DND-41 (cell line): ENCODE measurements around the gene DDX39A.

Experiments
- EZH2 ChIP-seq: IDR thresholded peaks from 3 replicates; pipeline ENCODE4 v1.6.1; 2012; ENCODE audit warnings: borderline replicate concordance, low read depth, mild to moderate bottlenecking, moderate library complexity, low read length, inconsistent platforms; ENCODE audit not compliant: severe bottlenecking
- TF ChIP-seq, protein P1 (sequence below): IDR thresholded peaks from 2 replicates; pipeline ENCODE4 v1.5.1; 2012; ENCODE audit warnings: borderline replicate concordance, low read length, moderate library complexity, mild to moderate bottlenecking; ENCODE audit not compliant: poor library complexity, severe bottlenecking; ENCODE audit errors: extremely low read depth

DNA sequence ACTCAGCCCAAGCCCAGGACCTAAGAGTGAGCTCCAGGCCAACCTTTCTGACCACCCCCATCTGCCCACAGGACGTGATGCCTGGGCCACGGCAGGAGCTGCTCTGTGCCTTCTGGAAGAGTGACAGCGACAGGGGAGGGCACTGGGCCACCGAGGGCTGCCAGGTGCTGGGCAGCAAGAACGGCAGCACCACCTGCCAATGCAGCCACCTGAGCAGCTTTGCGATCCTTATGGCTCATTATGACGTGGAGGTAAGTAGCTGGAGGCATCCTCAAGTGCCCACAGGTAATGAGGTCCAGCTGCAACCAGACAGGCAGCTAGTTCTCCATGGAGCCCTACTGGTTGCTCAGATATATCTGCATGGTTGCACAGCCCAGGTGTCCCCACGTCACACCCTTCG is 14.8 kb downstream of the DDX39A start:
- TF ChIP-seq, protein P1, sequence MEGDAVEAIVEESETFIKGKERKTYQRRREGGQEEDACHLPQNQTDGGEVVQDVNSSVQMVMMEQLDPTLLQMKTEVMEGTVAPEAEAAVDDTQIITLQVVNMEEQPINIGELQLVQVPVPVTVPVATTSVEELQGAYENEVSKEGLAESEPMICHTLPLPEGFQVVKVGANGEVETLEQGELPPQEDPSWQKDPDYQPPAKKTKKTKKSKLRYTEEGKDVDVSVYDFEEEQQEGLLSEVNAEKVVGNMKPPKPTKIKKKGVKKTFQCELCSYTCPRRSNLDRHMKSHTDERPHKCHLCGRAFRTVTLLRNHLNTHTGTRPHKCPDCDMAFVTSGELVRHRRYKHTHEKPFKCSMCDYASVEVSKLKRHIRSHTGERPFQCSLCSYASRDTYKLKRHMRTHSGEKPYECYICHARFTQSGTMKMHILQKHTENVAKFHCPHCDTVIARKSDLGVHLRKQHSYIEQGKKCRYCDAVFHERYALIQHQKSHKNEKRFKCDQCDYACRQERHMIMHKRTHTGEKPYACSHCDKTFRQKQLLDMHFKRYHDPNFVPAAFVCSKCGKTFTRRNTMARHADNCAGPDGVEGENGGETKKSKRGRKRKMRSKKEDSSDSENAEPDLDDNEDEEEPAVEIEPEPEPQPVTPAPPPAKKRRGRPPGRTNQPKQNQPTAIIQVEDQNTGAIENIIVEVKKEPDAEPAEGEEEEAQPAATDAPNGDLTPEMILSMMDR, result no peak
- TF ChIP-seq EZH2, result no peak
